ENCODE results near the gene EFCAB11. TPM values are rescaled to one million over a fixed set of nuclear protein-coding genes. Genes with fewer than 3 reads are reported as not detected.

Gene EFCAB11
- total and polyA plus RNA-seq, 9 of the 15 experiments (the other 6 are each of a cell fraction or from before 2014, with no cell fraction given) = 13.4 to 37.9 (median 17.4) TPM

- TF ChIP-seq REST (IDR thresholded peaks at IDR 0.05; ENCODE audit: borderline replicate concordance) (peak; percentile 37), REST (CRISPR knock-in tag; IDR thresholded peaks at IDR 0.05; ENCODE audit: low read depth) (no peak), NCOA1 (IDR thresholded peaks at IDR 0.05; ENCODE audit: low read depth) (peak; percentile 31; the same call in 1 of the 2 replicates), PKNOX1 (IDR thresholded peaks at IDR 0.05) (peak; percentile 99), ASH1L (IDR thresholded peaks at IDR 0.05; ENCODE audit: borderline replicate concordance, low read depth, partially characterized antibody) (peak; percentile 86), ZNF717 (CRISPR knock-in tag; IDR thresholded peaks at IDR 0.05) (no peak), FOS (IDR thresholded peaks at IDR 0.05; ENCODE audit: extremely low read depth, insufficient read length) (peak; percentile 86), SREBF1 (IDR thresholded peaks at IDR 0.05; ENCODE audit: borderline replicate concordance, low read depth, low read length) (no peak), HIVEP1 (CRISPR knock-in tag; IDR thresholded peaks at IDR 0.05) (no peak), KDM5B (IDR thresholded peaks at IDR 0.05; ENCODE audit: insufficient replicate concordance, low read depth, low read length) (no peak), HDAC1 (IDR thresholded peaks at IDR 0.05) (peak in 1 of 2 experiments; percentile 96; a peak in 2 of 4 replicates), MBD2 (IDR thresholded peaks at IDR 0.05; ENCODE audit: borderline replicate concordance, low read depth) (peak; percentile 87), ID3 (CRISPR knock-in tag; IDR thresholded peaks at IDR 0.05) (no peak), ID3 (tag; IDR thresholded peaks at IDR 0.05) (no peak), C11orf30 (IDR thresholded peaks at IDR 0.05; ENCODE audit: low read depth) (peak; percentile 31; the same call in 1 of the 2 replicates), GABPB1 (CRISPR knock-in tag; IDR thresholded peaks at IDR 0.05) (peak; percentile 75; the same call in 1 of the 2 replicates), ZNF316 (IDR thresholded peaks at IDR 0.05) (no peak), ZBED1 (IDR thresholded peaks at IDR 0.05) (peak; percentile 61; the same call in 1 of the 2 replicates), NUFIP1 (IDR thresholded peaks at IDR 0.05; ENCODE audit: partially characterized antibody) (no peak), RBFOX2 (IDR thresholded peaks at IDR 0.05; ENCODE audit: low read depth, low read length) (peak; percentile 87)
These were observed at the start of gene EFCAB11 (continued) for GRCh38 chr14:89954070-89955021.
